ENCODE measurements around the gene BLMH.
"Not testable (repeated sequence)": the region's sequence is repeated elsewhere in the genome, so short reads cannot be mapped to it uniquely, and the experiment has no call there.

The BLMH gene

GRCh38 chr17:30230596-30231125 lies 61.1 kb downstream of the BLMH start:
- Histone ChIP-seq H3F3A (ENCODE audit: control insufficient read depth, insufficient read depth) (no peaks in the 10 kb centered on the region), H3K79me2 (ENCODE audit: control insufficient read depth, low read length) (no peaks in the 10 kb centered on the region), H3K4me2 (ENCODE audit: low read length) (peak overlapping the region; percentile 43), H3K9me3 (ENCODE audit: control insufficient read depth, insufficient read depth, low read length) (no peaks in the 10 kb centered on the region), H4K20me1 (ENCODE audit: control insufficient read depth, insufficient read depth, low read depth, low read length) (no peaks in the 10 kb centered on the region), H3K4me1 (ENCODE audit: control insufficient read depth, low read length) (peaks cover 10% of the 10 kb centered on the region), H3K36me3 (ENCODE audit: control insufficient read depth, low read length) (no peaks in the 10 kb centered on the region), H3K4me3 (ENCODE audit: low read length) (peak overlapping the region; percentile 25; the same call in 1 of the 2 replicates), H3K27ac (ENCODE audit: low read depth, low read length) (no peak overlapping the region), H3K27me3 (ENCODE audit: control insufficient read depth, low read length) (peaks cover 26% of the 10 kb centered on the region), H3K9me2 (replicated peaks; ENCODE audit: control insufficient read depth, low read length) (no peaks in the 10 kb centered on the region)
- TF ChIP-seq CTCF (IDR thresholded peaks at IDR 0.05; ENCODE audit: low read depth, low read length, poor library complexity, severe bottlenecking), result no peak
- TF ChIP-seq EZH2phosphoT487 (IDR thresholded peaks at IDR 0.05; ENCODE audit: borderline replicate concordance, low read length), result no peak

DNA sequence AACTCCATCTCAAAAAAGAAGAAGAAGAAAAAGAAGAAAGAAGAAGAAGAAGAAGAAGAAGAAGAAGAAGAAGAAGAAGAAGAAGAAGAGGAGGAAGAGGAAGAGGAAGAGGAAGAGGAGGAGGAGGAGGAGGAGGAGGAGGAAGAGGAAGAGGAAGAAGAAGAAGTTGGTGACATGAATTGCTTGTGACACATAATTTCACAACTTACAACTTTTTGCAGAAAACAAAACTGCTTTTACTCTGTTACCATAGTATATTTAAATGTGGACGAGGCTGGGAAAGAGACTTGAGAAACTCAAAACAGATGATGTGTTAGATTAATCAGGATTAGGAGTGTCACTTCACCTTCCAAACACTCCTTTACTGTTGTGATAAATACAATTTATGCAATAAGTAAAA lies 61.7 kb downstream of the BLMH start:
- Histone ChIP-seq H3K4me1 (ENCODE audit: control insufficient read depth, low read length) (peaks cover 10% of the 10 kb centered on the region), H3K4me2 (ENCODE audit: low read length) (peak overlapping the region; percentile 43), H3K27me3 (ENCODE audit: control insufficient read depth, low read length) (peaks cover 19% of the 10 kb centered on the region), H3K4me3 (ENCODE audit: low read length) (peak overlapping the region; percentile 25; the same call in 1 of the 2 replicates)
- H3F3A ChIP-seq (ENCODE audit: control insufficient read depth, insufficient read depth); H3K9me3 ChIP-seq (ENCODE audit: control insufficient read depth, insufficient read depth, low read length); H3K79me2 ChIP-seq (ENCODE audit: control insufficient read depth, low read length); H4K20me1 ChIP-seq (ENCODE audit: control insufficient read depth, insufficient read depth, low read depth, low read length); H3K27ac ChIP-seq (ENCODE audit: low read depth, low read length); H3K36me3 ChIP-seq (ENCODE audit: control insufficient read depth, low read length); H3K9me2 ChIP-seq (replicated peaks; ENCODE audit: control insufficient read depth, low read length): not testable (repeated sequence)

GRCh38 chr17:30229012-30229411 lies 62.7 kb downstream of the BLMH start:
- Histone ChIP-seq H3K4me1 (ENCODE audit: control insufficient read depth, low read length) (peaks cover 10% of the 10 kb centered on the region), H3K79me2 (ENCODE audit: control insufficient read depth, low read length) (no peaks in the 10 kb centered on the region), H3K27me3 (ENCODE audit: control insufficient read depth, low read length) (peaks cover 10% of the 10 kb centered on the region), H3K4me2 (ENCODE audit: low read length) (no peak overlapping the region), H3F3A (ENCODE audit: control insufficient read depth, insufficient read depth) (no peaks in the 10 kb centered on the region), H3K27ac (ENCODE audit: low read depth, low read length) (no peak overlapping the region), H3K9me2 (replicated peaks; ENCODE audit: control insufficient read depth, low read length) (no peaks in the 10 kb centered on the region), H3K9me3 (ENCODE audit: control insufficient read depth, insufficient read depth, low read length) (no peaks in the 10 kb centered on the region), H3K4me3 (ENCODE audit: low read length) (no peak overlapping the region), H3K36me3 (ENCODE audit: control insufficient read depth, low read length) (no peaks in the 10 kb centered on the region), H4K20me1 (ENCODE audit: control insufficient read depth, insufficient read depth, low read depth, low read length) (no peaks in the 10 kb centered on the region)
- TF ChIP-seq EZH2phosphoT487 (IDR thresholded peaks at IDR 0.05; ENCODE audit: borderline replicate concordance, low read length) (no peak), CTCF (IDR thresholded peaks at IDR 0.05; ENCODE audit: low read depth, low read length, poor library complexity, severe bottlenecking) (no peak)

DNA sequence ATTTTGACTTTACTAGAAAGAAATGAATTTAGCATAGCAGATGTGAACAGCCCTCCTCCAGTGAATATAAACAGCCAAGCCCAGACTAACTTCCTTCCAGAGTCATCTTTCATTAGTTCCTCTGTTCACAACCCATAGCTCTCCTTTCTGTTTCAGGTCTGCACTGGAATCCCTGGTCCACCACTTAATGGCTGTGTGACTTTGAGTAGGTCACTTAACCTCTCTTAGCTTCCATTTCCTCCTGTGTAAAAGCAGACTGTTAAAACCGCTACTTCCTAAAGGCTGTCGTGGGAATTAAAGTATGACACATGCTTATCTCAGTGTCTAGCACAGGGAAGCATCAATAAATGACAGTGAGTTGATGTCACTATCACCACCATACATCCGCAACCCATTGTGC lies 63.7 kb downstream of the BLMH start:
- H3K36me3 ChIP-seq (ENCODE audit: control insufficient read depth, low read length), result no peaks in the 10 kb centered on the region
- no peak overlapping the region for H3K4me2 ChIP-seq (ENCODE audit: low read length)
- H3F3A ChIP-seq (ENCODE audit: control insufficient read depth, insufficient read depth), result no peaks in the 10 kb centered on the region
- peaks cover 10% of the 10 kb centered on the region for H3K4me1 ChIP-seq (ENCODE audit: control insufficient read depth, low read length)
- no peaks in the 10 kb centered on the region for H3K9me3 ChIP-seq (ENCODE audit: control insufficient read depth, insufficient read depth, low read length)
- no peak overlapping the region for H3K4me3 ChIP-seq (ENCODE audit: low read length)
- H3K27me3 ChIP-seq (ENCODE audit: control insufficient read depth, low read length), result peaks cover 3% of the 10 kb centered on the region
- H3K27ac ChIP-seq (ENCODE audit: low read depth, low read length), result no peak overlapping the region
- H4K20me1 ChIP-seq (ENCODE audit: control insufficient read depth, insufficient read depth, low read depth, low read length), result no peaks in the 10 kb centered on the region
- H3K9me2 ChIP-seq (replicated peaks; ENCODE audit: control insufficient read depth, low read length), result no peaks in the 10 kb centered on the region
- TF ChIP-seq EZH2phosphoT487 (IDR thresholded peaks at IDR 0.05; ENCODE audit: borderline replicate concordance, low read length) (no peak), CTCF (IDR thresholded peaks at IDR 0.05; ENCODE audit: low read depth, low read length, poor library complexity, severe bottlenecking) (no peak)
- H3K79me2 ChIP-seq (ENCODE audit: control insufficient read depth, low read length), result no peaks in the 10 kb centered on the region

Measured in DOHH2 (cell line).